Tibial nerve (tissue), 3 donors: ENCODE data around the gene ARF1.

Experiments used
- POLR2A ChIP-seq, 2 donors: fragments of 450-650 bp; IDR thresholded peaks; one replicate each; pipeline ENCODE4 v1.6.1; 2017; ENCODE audit warnings: antibody characterized with exemption in 2 of 2, mild to moderate bottlenecking in 2 of 2, moderate library complexity in 2 of 2
- TF ChIP-seq, protein P1 (sequence below), 5 experiments: fragments of 200-600 bp in 3 of 5; fragments of 450-650 bp in 2 of 5; sonication (generic) in 3 of 5; IDR thresholded peaks; one replicate each; pipeline ENCODE4 v1.5.1; 2016 to 2019; ENCODE audit warnings: antibody characterized with exemption in 5 of 5, mild to moderate bottlenecking in 3 of 5, moderate library complexity in 2 of 5

DNA sequence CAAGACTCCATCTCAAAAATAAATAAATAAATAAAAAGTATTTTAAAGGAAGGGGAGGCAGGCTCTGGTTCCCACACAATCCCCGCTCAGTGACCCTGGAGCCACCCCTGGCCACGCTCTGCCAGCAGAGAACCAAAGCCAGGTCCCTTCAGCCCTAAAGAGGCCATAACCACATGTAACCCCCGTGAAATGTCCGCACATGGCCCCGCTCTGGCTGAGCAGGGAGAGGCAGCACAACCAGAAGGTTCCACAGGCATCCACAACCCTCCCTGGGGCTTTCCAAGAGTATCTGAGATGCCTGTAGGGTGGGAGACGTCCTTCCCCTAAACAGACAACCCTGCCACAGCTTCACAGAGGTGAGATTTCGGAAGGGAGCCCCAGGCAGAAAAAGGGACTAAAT is 1.4 kb upstream of the ARF1 start:
- TF ChIP-seq POLR2A (IDR thresholded peaks at IDR 0.05): no peak
- TF ChIP-seq, protein P1, sequence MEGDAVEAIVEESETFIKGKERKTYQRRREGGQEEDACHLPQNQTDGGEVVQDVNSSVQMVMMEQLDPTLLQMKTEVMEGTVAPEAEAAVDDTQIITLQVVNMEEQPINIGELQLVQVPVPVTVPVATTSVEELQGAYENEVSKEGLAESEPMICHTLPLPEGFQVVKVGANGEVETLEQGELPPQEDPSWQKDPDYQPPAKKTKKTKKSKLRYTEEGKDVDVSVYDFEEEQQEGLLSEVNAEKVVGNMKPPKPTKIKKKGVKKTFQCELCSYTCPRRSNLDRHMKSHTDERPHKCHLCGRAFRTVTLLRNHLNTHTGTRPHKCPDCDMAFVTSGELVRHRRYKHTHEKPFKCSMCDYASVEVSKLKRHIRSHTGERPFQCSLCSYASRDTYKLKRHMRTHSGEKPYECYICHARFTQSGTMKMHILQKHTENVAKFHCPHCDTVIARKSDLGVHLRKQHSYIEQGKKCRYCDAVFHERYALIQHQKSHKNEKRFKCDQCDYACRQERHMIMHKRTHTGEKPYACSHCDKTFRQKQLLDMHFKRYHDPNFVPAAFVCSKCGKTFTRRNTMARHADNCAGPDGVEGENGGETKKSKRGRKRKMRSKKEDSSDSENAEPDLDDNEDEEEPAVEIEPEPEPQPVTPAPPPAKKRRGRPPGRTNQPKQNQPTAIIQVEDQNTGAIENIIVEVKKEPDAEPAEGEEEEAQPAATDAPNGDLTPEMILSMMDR (IDR thresholded peaks at IDR 0.05): no peak
